ENCODE measurements around the gene PRMT3. TPM values are rescaled to one million over a fixed set of nuclear protein-coding genes. Genes with fewer than 3 reads are reported as not detected.

Gene PRMT3
- total and polyA plus RNA-seq, 2 of the 13 experiments (the other 11 are each of a cell fraction or from before 2014, with no cell fraction given) = 9.1 to 27.7 TPM

- TF ChIP-seq ZBTB40 (IDR thresholded peaks at IDR 0.05) (no peak), ZBTB40 (CRISPR knock-in tag; IDR thresholded peaks at IDR 0.05) (peak; percentile 58), U2AF2 (IDR thresholded peaks at IDR 0.05; ENCODE audit: low read depth, low read length) (no peak), ATM (IDR thresholded peaks at IDR 0.05; ENCODE audit: borderline replicate concordance) (no peak), SIN3B (IDR thresholded peaks at IDR 0.05; ENCODE audit: low read length) (no peak), FOXP1 (IDR thresholded peaks at IDR 0.05) (no peak), FOXP1 (CRISPR knock-in tag; IDR thresholded peaks at IDR 0.05) (no peak), CENPX (CRISPR knock-in tag; IDR thresholded peaks at IDR 0.05) (no peak), CERS6 (CRISPR knock-in tag; IDR thresholded peaks at IDR 0.05) (0 out of 2 replicates have a peak, but pooled peaks have one; percentile 40), AKAP8 (CRISPR knock-in tag; IDR thresholded peaks at IDR 0.05) (no peak; the same call in 1 of the 2 replicates), ZNF142 (CRISPR knock-in tag; IDR thresholded peaks at IDR 0.05) (peak; percentile 57; the same call in 1 of the 2 replicates), ZNF761 (CRISPR knock-in tag; conservative IDR thresholded peaks at IDR 0.05) (peak; percentile 78; the same call in 1 of the 2 replicates), ZNF672 (CRISPR knock-in tag; IDR thresholded peaks at IDR 0.05) (no peak), TBX3 (IDR thresholded peaks at IDR 0.05; ENCODE audit: borderline replicate concordance) (peak; percentile 33; the same call in 1 of the 2 replicates)
Measured at GRCh38 chr11:20387261-20388095, at the start of gene PRMT3 (continued).
